ENCODE measurements around the gene NSUN3. TPM values are rescaled to one million over a fixed set of nuclear protein-coding genes. Genes with fewer than 3 reads are reported as not detected.

NSUN3 gene
- total and polyA plus RNA-seq, 2 donors (not counting 1 experiment from before 2014, with no cell fraction given) = 6.5 to 25.7 TPM

DNA sequence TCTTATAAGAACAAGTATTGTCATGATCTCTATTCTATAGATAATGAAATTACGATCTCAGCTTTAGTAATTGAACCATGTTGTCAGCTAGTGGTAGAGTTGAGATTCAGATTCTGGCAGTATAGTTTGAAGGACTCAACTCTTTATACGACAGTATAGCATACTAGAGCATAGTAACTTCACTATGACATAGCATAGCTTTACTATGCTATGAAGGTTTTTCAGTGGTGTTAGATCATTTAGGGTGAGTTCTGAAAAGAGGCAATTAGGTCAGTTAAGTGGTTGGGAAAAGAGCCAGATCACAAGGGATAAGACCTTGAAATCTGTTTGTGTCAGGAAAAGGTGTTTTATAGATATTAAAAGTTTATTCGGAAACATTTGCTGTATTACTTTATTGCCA is 42.6 kb upstream of the NSUN3 start:
- WGBS (ENCODE audit: insufficient coverage) = no CpG with 5 or more reads among the region's 3 CpGs
- ChIA-PET POLR2A (no interaction called here), CTCF (interaction anchor here (0.5 kb wide), 1 partner anchor 13 kb away, joined by 3 read pairs; no protein-coding TSS in a partner anchor)
- H3K4me2 ChIP-seq (replicated peaks; ENCODE audit: low read depth, low read length, poor library complexity, severe bottlenecking) = no peak overlapping the region
- intact Hi-C loops (cut with micrococcal nuclease) = no loop called here
- ATAC-seq (ENCODE audit: low read depth) (no peak), DNase-seq (no peak)
- no peaks in the 10 kb centered on the region for H3K36me3 ChIP-seq (replicated peaks in 1 of 2; ENCODE audit: control extremely low read depth in 1 of 2, control insufficient read depth in 1 of 2, extremely low read depth in 1 of 2, insufficient read depth in 2 of 2, low read length in 1 of 2)
- no peak overlapping the region for H3K4me3 Mint-ChIP-seq
- TF ChIP-seq EZH2 (IDR thresholded peaks at IDR 0.05; ENCODE audit: borderline replicate concordance, insufficient read depth, low read depth, low read length, poor library complexity, severe bottlenecking) (no peak), CTCF (IDR thresholded peaks at IDR 0.05) (no peak)
- no peaks in the 10 kb centered on the region for H3K4me1 Mint-ChIP-seq
- no peak overlapping the region for H3K27ac Mint-ChIP-seq
- H3K4me3 ChIP-seq (ENCODE audit: control extremely low read depth in 1 of 5, extremely low read depth in 1 of 5, insufficient read depth in 1 of 5, low read depth in 2 of 5, low read length in 4 of 5) = no peak overlapping the region
- H4K20me1 ChIP-seq (ENCODE audit: control insufficient read depth, insufficient read depth, low read length, poor library complexity, severe bottlenecking) = no peaks in the 10 kb centered on the region
- no peak overlapping the region for H3K9ac ChIP-seq (ENCODE audit: low read length)
- no peaks in the 10 kb centered on the region for H3K27me3 ChIP-seq (replicated peaks in 1 of 4; ENCODE audit: control extremely low read depth in 1 of 4, control insufficient read depth in 3 of 4, insufficient read depth in 4 of 4, low read length in 3 of 4)
- no peaks in the 10 kb centered on the region for H3K9me3 Mint-ChIP-seq (ENCODE audit: insufficient read depth)
- H2AFZ ChIP-seq (ENCODE audit: insufficient read depth, low read depth, low read length, poor library complexity, severe bottlenecking) = no peak overlapping the region
- no peak overlapping the region for H3K27ac ChIP-seq (ENCODE audit: low read length in 2 of 2)
- no peaks in the 10 kb centered on the region for H3K27me3 Mint-ChIP-seq
- H3K79me2 ChIP-seq (ENCODE audit: control insufficient read depth, insufficient read depth, low read length) = no peaks in the 10 kb centered on the region
- no peaks in the 10 kb centered on the region for H3K4me1 ChIP-seq (ENCODE audit: control insufficient read depth in 2 of 2, insufficient read depth in 2 of 2, low read length in 2 of 2)
- H3K9me3 ChIP-seq (ENCODE audit: control extremely low read depth in 1 of 3, control insufficient read depth in 2 of 3, insufficient read depth in 1 of 3, low read length in 2 of 3) = no peaks in the 10 kb centered on the region

DNA sequence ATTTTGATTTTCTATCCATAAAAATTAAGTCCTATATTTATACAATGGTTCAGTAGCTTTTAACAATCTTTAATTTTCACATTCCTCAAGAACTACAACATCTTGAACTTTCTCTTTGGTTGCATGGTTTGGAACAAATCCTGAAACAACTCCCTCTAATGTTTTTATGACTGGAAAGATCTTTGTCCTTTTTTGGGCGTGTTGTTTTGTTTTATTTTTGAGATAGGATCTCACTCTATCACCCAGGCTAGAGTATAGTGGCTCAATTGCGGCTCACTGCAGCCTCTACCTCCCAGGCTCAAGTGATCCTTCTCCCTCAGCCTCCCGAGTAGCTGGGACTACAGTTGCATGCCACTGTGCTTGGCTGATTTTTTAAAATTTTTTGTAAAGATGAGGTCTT is 38.5 kb upstream of the NSUN3 start:
- Histone ChIP-seq H3K9me3 (ENCODE audit: control extremely low read depth in 1 of 3, control insufficient read depth in 2 of 3, insufficient read depth in 1 of 3, low read length in 2 of 3) (no peaks in the 10 kb centered on the region), H2AFZ (ENCODE audit: insufficient read depth, low read depth, low read length, poor library complexity, severe bottlenecking) (no peak overlapping the region), H3K4me2 (replicated peaks; ENCODE audit: low read depth, low read length, poor library complexity, severe bottlenecking) (no peak overlapping the region), H3K36me3 (replicated peaks in 1 of 2; ENCODE audit: control extremely low read depth in 1 of 2, control insufficient read depth in 1 of 2, extremely low read depth in 1 of 2, insufficient read depth in 2 of 2, low read length in 1 of 2) (no peaks in the 10 kb centered on the region), H3K27ac (ENCODE audit: low read length in 2 of 2) (no peak overlapping the region), H3K4me3 (ENCODE audit: control extremely low read depth in 1 of 5, extremely low read depth in 1 of 5, insufficient read depth in 1 of 5, low read depth in 2 of 5, low read length in 4 of 5) (no peak overlapping the region), H3K27me3 (replicated peaks in 1 of 4; ENCODE audit: control extremely low read depth in 1 of 4, control insufficient read depth in 3 of 4, insufficient read depth in 4 of 4, low read length in 3 of 4) (no peaks in the 10 kb centered on the region), H3K9ac (ENCODE audit: low read length) (no peak overlapping the region), H3K79me2 (ENCODE audit: control insufficient read depth, insufficient read depth, low read length) (no peaks in the 10 kb centered on the region), H4K20me1 (ENCODE audit: control insufficient read depth, insufficient read depth, low read length, poor library complexity, severe bottlenecking) (no peaks in the 10 kb centered on the region), H3K4me1 (ENCODE audit: control insufficient read depth in 2 of 2, insufficient read depth in 2 of 2, low read length in 2 of 2) (no peaks in the 10 kb centered on the region)
- Mint-ChIP-seq H3K27me3 (no peaks in the 10 kb centered on the region), H3K9me3 (ENCODE audit: insufficient read depth) (no peaks in the 10 kb centered on the region), H3K27ac (no peak overlapping the region), H3K4me3 (no peak overlapping the region), H3K4me1 (no peaks in the 10 kb centered on the region)
- TF ChIP-seq CTCF (IDR thresholded peaks at IDR 0.05) = no peak
- TF ChIP-seq EZH2 (IDR thresholded peaks at IDR 0.05; ENCODE audit: borderline replicate concordance, insufficient read depth, low read depth, low read length, poor library complexity, severe bottlenecking) = no peak
- no peak for ATAC-seq (ENCODE audit: low read depth)
- no CpG with 5 or more reads among the region's 3 CpGs for WGBS (ENCODE audit: insufficient coverage)
- intact Hi-C loops (cut with micrococcal nuclease) = no loop called here
- DNase-seq = no peak
- ChIA-PET POLR2A (no interaction called here), CTCF (interaction anchor here (1.4 kb wide), 1 partner anchor 19 kb away, joined by 3 read pairs; no protein-coding TSS in a partner anchor)
